Liver (tissue), 3 donors: ENCODE results near the gene MCM10.

Source experiments
- RXRA ChIP-seq, 2 donors: IDR thresholded peaks; 2 replicates each; pipeline ENCODE4 v1.6.1; 2017 to 2018; ENCODE audit warnings: antibody characterized with exemption in 2 of 2, mild to moderate bottlenecking in 1 of 2
- YY1 ChIP-seq: IDR thresholded peaks from 2 replicates; pipeline ENCODE4 v1.6.1; 2016; ENCODE audit warnings: antibody characterized with exemption, mild to moderate bottlenecking
- TF ChIP-seq, protein P1 (sequence below): IDR thresholded peaks from 2 replicates; pipeline ENCODE4 v1.6.1; 2016; ENCODE audit warnings: antibody characterized with exemption
- TF ChIP-seq, protein P2 (sequence below): fragments of 150-350 bp; IDR thresholded peaks from 2 replicates; pipeline ENCODE4 v1.5.1; 2017; ENCODE audit warnings: improper control_type of control experiment, low read depth, low read length; ENCODE audit not compliant: missing input control
- donor health status: healthy.
- donor health status: healthy.

DNA sequence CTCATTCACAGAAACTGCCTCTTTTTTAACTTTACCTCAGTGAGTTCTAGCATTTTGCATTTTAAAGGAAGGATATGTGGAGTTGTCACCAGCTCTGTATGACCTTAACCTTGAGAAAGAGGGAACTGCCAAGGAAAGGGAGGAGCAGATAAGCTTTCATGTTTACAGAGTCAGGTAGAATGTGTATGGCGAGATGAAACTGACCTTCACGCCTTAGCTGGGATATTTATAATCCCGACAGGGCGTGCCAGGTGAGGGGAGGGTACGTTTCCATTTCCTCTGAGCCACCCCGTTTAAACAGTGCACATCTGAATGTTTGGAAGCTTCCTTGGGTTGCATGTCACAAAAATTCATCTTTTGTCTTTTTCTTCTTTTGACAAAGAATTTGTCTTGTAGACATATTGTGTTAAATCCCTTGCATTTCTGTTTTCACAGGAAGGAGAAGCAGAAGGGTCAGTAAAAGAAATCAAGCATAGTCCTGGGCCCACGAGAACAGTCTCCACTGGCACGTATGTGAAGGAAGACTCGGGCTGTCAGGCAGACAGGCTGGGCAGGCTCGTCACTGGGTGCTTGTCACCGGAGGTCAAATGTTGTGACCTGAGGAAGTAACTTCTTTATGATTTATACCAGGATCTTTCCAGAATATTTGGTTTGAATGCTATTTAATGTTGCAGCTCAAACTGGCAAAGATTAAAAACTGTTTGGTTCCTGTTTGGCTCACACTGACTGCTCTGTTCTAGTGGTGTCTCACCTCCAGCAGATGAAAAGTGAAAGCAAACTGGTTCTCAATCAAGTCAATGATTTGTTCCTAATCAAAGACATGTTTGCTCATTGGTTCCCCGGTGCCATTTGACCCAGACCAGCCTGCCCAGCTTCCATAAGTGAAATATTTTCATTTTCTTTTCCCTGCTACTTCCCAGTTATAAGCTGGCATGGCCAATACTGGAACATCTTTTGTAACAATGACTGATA lies 45.2 kb upstream of the MCM10 start:
- peak in 1 of 2 donors; percentile 12 for TF ChIP-seq RXRA (IDR thresholded peaks at IDR 0.05)
- TF ChIP-seq, protein P1, sequence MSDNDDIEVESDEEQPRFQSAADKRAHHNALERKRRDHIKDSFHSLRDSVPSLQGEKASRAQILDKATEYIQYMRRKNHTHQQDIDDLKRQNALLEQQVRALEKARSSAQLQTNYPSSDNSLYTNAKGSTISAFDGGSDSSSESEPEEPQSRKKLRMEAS = no peak
- TF ChIP-seq, protein P2, sequence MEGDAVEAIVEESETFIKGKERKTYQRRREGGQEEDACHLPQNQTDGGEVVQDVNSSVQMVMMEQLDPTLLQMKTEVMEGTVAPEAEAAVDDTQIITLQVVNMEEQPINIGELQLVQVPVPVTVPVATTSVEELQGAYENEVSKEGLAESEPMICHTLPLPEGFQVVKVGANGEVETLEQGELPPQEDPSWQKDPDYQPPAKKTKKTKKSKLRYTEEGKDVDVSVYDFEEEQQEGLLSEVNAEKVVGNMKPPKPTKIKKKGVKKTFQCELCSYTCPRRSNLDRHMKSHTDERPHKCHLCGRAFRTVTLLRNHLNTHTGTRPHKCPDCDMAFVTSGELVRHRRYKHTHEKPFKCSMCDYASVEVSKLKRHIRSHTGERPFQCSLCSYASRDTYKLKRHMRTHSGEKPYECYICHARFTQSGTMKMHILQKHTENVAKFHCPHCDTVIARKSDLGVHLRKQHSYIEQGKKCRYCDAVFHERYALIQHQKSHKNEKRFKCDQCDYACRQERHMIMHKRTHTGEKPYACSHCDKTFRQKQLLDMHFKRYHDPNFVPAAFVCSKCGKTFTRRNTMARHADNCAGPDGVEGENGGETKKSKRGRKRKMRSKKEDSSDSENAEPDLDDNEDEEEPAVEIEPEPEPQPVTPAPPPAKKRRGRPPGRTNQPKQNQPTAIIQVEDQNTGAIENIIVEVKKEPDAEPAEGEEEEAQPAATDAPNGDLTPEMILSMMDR = no peak
- no peak for TF ChIP-seq YY1
